Smooth muscle cell (in vitro differentiated cells): Measurements from ENCODE around the gene PPP1R9A. TPM values are rescaled to one million over a fixed set of nuclear protein-coding genes. Genes with fewer than 3 reads are reported as not detected.

ENCODE experiments used
- DNase-seq: peaks from one replicate; lab custom pipeline; 2025; ENCODE audit not compliant: unreplicated experiment; lab: John Stamatoyannopoulos, UW
- H2AFZ ChIP-seq: fragments of 200-600 bp; sonication (generic); 2 replicates; pipeline ENCODE4 v1.6.0; 2016; ENCODE audit warnings: antibody characterized with exemption, low read depth, mild to moderate bottlenecking
- H3F3A ChIP-seq: fragments of 200-600 bp; sonication (generic); 2 replicates; pipeline ENCODE4 v1.6.0; 2017; ENCODE audit warnings: antibody characterized with exemption, low read depth
- H3K27ac ChIP-seq: fragments of 200-600 bp; sonication (generic); 2 replicates; pipeline ENCODE4 v1.5.1; 2016; ENCODE audit warnings: low read depth, mild to moderate bottlenecking
- H3K27me3 ChIP-seq: fragments of 200-600 bp; sonication (generic); 2 replicates; pipeline ENCODE4 v1.6.1; 2016; ENCODE audit warnings: low read depth, mild to moderate bottlenecking
- H3K36me3 ChIP-seq: fragments of 200-600 bp; sonication (generic); 2 replicates; pipeline ENCODE4 v1.5.1; 2016; ENCODE audit warnings: low read depth
- H3K4me1 ChIP-seq: fragments of 200-600 bp; sonication (generic); 2 replicates; pipeline ENCODE4 v1.5.1; 2016; ENCODE audit warnings: low read depth
- H3K4me2 ChIP-seq: fragments of 200-600 bp; sonication (generic); 2 replicates; pipeline ENCODE4 v1.6.0; 2016; ENCODE audit warnings: mild to moderate bottlenecking
- H3K4me3 ChIP-seq: fragments of 200-600 bp; sonication (generic); 2 replicates; pipeline ENCODE4 v1.5.1; 2016; ENCODE audit warnings: mild to moderate bottlenecking
- H3K79me2 ChIP-seq: fragments of 200-600 bp; sonication (generic); 2 replicates; pipeline ENCODE4 v1.6.0; 2016; ENCODE audit warnings: low read depth, mild to moderate bottlenecking
- H3K9ac ChIP-seq: fragments of 200-600 bp; sonication (generic); 2 replicates; pipeline ENCODE4 v1.6.0; 2016; ENCODE audit warnings: low read depth
- H3K9me3 ChIP-seq: fragments of 200-600 bp; sonication (generic); replicated peaks from 2 replicates; pipeline ENCODE4 v1.5.1; 2016; ENCODE audit warnings: low read depth
- H4K20me1 ChIP-seq: fragments of 200-600 bp; sonication (generic); 2 replicates; pipeline ENCODE4 v1.6.0; 2016; ENCODE audit warnings: low read depth
- CTCF ChIP-seq: fragments of 200-600 bp; sonication (generic); IDR thresholded peaks from 2 replicates; pipeline ENCODE4 v1.5.1; 2017; ENCODE audit warnings: borderline replicate concordance, mild to moderate bottlenecking, antibody characterized with exemption; ENCODE audit not compliant: insufficient read depth, poor library complexity, severe bottlenecking
- WGBS: methylation state at CpG from one replicate; pipeline ENCODE4 v1.1.7; 2016; ENCODE audit warnings: low lambda C conversion rate; 5-methylcytosine and 5-hydroxymethylcytosine counted together
- polyA plus RNA-seq: library from polyadenylated mRNA; unstranded; fragments of >200 nt; fragmentation: Nextera tagmentation; extraction: Ambion mirVana; gene quantifications from 2 replicates; pipeline ENCODE4 v1.2.1, GENCODE V29; 2016
- total RNA-seq: library from RNA; depleted of rRNA; stranded (reverse); fragments of >200 nt; gene quantifications from 2 replicates; pipeline ENCODE4 v1.2.3, GENCODE V29; 2014

Gene PPP1R9A
- total and polyA plus RNA-seq, 2 experiments from 2014 or later = 0.22 to 1.6 TPM

GRCh38 chr7:94975336-94975735 lies 67.9 kb downstream of the PPP1R9A start:
- Histone ChIP-seq H3K4me2 (no peak overlapping the region), H3K9me3 (no peaks in the 10 kb centered on the region), H3F3A (no peaks in the 10 kb centered on the region), H3K79me2 (no peaks in the 10 kb centered on the region), H4K20me1 (no peaks in the 10 kb centered on the region), H3K9ac (no peak overlapping the region), H3K4me1 (peaks cover 11% of the 10 kb centered on the region), H3K36me3 (no peaks in the 10 kb centered on the region), H2AFZ (no peak overlapping the region), H3K4me3 (no peak overlapping the region), H3K27me3 (no peaks in the 10 kb centered on the region), H3K27ac (no peak overlapping the region)
- DNase-seq = no peak
- no peak for TF ChIP-seq CTCF

GRCh38 chr7:94980418-94981142 lies 73.2 kb downstream of the PPP1R9A start:
- H2AFZ ChIP-seq = no peak overlapping the region
- no peaks in the 10 kb centered on the region for H3K4me1 ChIP-seq
- H3K9me3 ChIP-seq = no peaks in the 10 kb centered on the region
- no peaks in the 10 kb centered on the region for H3K79me2 ChIP-seq
- no peak overlapping the region for H3K4me3 ChIP-seq
- no peak overlapping the region for H3K4me2 ChIP-seq
- no peaks in the 10 kb centered on the region for H3K27me3 ChIP-seq
- H4K20me1 ChIP-seq = no peaks in the 10 kb centered on the region
- DNase-seq = no peak
- no peaks in the 10 kb centered on the region for H3F3A ChIP-seq
- no peak for TF ChIP-seq CTCF
- WGBS = 91% methylated on average over 6 of the region's 6 CpGs
- no peaks in the 10 kb centered on the region for H3K36me3 ChIP-seq
- H3K9ac ChIP-seq = no peak overlapping the region
- no peak overlapping the region for H3K27ac ChIP-seq

GRCh38 chr7:94995921-94996320 lies 88.5 kb downstream of the PPP1R9A start:
- DNase-seq = no peak
- WGBS = 67% methylated on average over 1 of the region's 1 CpG
- Histone ChIP-seq H3K9ac (no peak overlapping the region), H3F3A (no peaks in the 10 kb centered on the region), H3K27me3 (no peaks in the 10 kb centered on the region), H3K4me3 (no peak overlapping the region), H3K4me1 (no peaks in the 10 kb centered on the region), H2AFZ (no peak overlapping the region), H3K36me3 (no peaks in the 10 kb centered on the region), H3K27ac (no peak overlapping the region), H3K4me2 (no peak overlapping the region), H4K20me1 (no peaks in the 10 kb centered on the region), H3K9me3 (no peaks in the 10 kb centered on the region), H3K79me2 (no peaks in the 10 kb centered on the region)
- TF ChIP-seq CTCF = no peak

- H3K9ac ChIP-seq = no peak overlapping the region
- H4K20me1 ChIP-seq = no peaks in the 10 kb centered on the region
- DNase-seq = no peak
- no peak overlapping the region for H3K4me3 ChIP-seq
- H3K4me2 ChIP-seq = no peak overlapping the region
- no peaks in the 10 kb centered on the region for H3K9me3 ChIP-seq
- H2AFZ ChIP-seq = no peak overlapping the region
- H3K79me2 ChIP-seq = no peaks in the 10 kb centered on the region
- no peak for TF ChIP-seq CTCF
- H3K4me1 ChIP-seq = no peaks in the 10 kb centered on the region
- H3F3A ChIP-seq = no peaks in the 10 kb centered on the region
- H3K36me3 ChIP-seq = no peaks in the 10 kb centered on the region
- H3K27ac ChIP-seq = no peak overlapping the region
- H3K27me3 ChIP-seq = no peaks in the 10 kb centered on the region
These were observed 89.0 kb downstream of the PPP1R9A start for GRCh38 chr7:94996369-94996768.
